IMR-90 (cell line): ENCODE results near the gene ZNF182. TPM values are rescaled to one million over a fixed set of nuclear protein-coding genes. Genes with fewer than 3 reads are reported as not detected.
"Not testable (repeated sequence)": the region's sequence is repeated elsewhere in the genome, so short reads cannot be mapped to it uniquely, and the experiment has no call there.

Source experiments
- ATAC-seq: fragments of 200-7000 bp; cut with Tn5 transposase; 2 replicates; pipeline ENCODE4 v1.9.1; 2020; ENCODE audit warnings: low read depth, mild to moderate bottlenecking, moderate library complexity
- BruUV-seq: library from RNA; stranded (reverse); fragments of 400-500 nt; replicated peaks from 2 replicates; lab custom pipeline; 2021; lab: Mats Ljungman, UMichigan
- CTCF ChIA-PET: fragments of 300-600 bp; formaldehyde crosslinking; extraction: SDS; loops from one replicate; lab custom pipeline; 2021; ENCODE audit warnings: antibody characterized with exemption; lab: Yijun Ruan, JAX
- POLR2A ChIA-PET: fragments of 300-600 bp; sonication (Branson Sonifier 250); formaldehyde crosslinking; loops from one replicate; lab custom pipeline; 2022; ENCODE audit warnings: antibody characterized with exemption; ENCODE audit not compliant: unreplicated experiment; lab: Charles Lee
- DNase-seq: peaks from one replicate; pipeline ENCODE4 v3.0.0; 2013
- H2AFZ ChIP-seq: replicated peaks from 2 replicates; pipeline ENCODE3; 2013; ENCODE audit warnings: low read length, mild to moderate bottlenecking; ENCODE audit not compliant: poor library complexity
- H2AK5ac ChIP-seq: 2 replicates; pipeline ENCODE4 v1.6.1; 2013; ENCODE audit warnings: low read depth, low read length, inconsistent platforms
- H2AK9ac ChIP-seq: replicated peaks from 2 replicates; pipeline ENCODE3; 2013; ENCODE audit warnings: mild to moderate bottlenecking, low read depth, low read length, moderate library complexity; ENCODE audit not compliant: poor library complexity
- H2BK120ac ChIP-seq: 2 replicates; pipeline ENCODE4 v1.6.1; 2013; ENCODE audit warnings: low read depth, low read length, inconsistent platforms
- H2BK15ac ChIP-seq: 3 replicates; pipeline ENCODE4 v1.6.1; 2013; ENCODE audit warnings: low read depth, low read length, inconsistent platforms
- H2BK20ac ChIP-seq: 2 replicates; pipeline ENCODE4 v1.6.1; 2013; ENCODE audit warnings: low read depth, mild to moderate bottlenecking, inconsistent platforms, low read length, moderate library complexity
- H2BK5ac ChIP-seq: 2 replicates; pipeline ENCODE4 v1.6.1; 2013; ENCODE audit warnings: mild to moderate bottlenecking, low read depth, low read length, inconsistent platforms; ENCODE audit not compliant: poor library complexity, severe bottlenecking
- H3K14ac ChIP-seq: replicated peaks from 2 replicates; pipeline ENCODE4 v1.6.1; 2013; ENCODE audit warnings: low read depth, low read length, inconsistent platforms
- H3K18ac ChIP-seq: 2 replicates; pipeline ENCODE4 v1.6.1; 2013; ENCODE audit warnings: low read depth, low read length, control low read depth
- H3K23ac ChIP-seq: 2 replicates; pipeline ENCODE4 v1.6.1; 2013; ENCODE audit warnings: low read depth, low read length, inconsistent platforms
- H3K27ac ChIP-seq: 2 replicates; pipeline ENCODE4 v1.5.1; 2013; ENCODE audit warnings: mild to moderate bottlenecking, control low read depth, low read length; ENCODE audit not compliant: insufficient read depth
- H3K27me3 ChIP-seq: 2 replicates; pipeline ENCODE4 v1.6.1; 2013; ENCODE audit warnings: low read length; ENCODE audit not compliant: control insufficient read depth, insufficient read depth
- H3K36me3 ChIP-seq: 2 replicates; pipeline ENCODE4 v1.6.1; 2013; ENCODE audit warnings: low read length, mixed read lengths; ENCODE audit not compliant: control insufficient read depth, insufficient read depth
- H3K4ac ChIP-seq: 2 replicates; pipeline ENCODE4 v1.6.1; 2013; ENCODE audit warnings: low read depth, low read length, inconsistent platforms
- H3K4me1 ChIP-seq: 2 replicates; pipeline ENCODE4 v1.6.1; 2013; ENCODE audit warnings: low read length, mixed read lengths; ENCODE audit not compliant: control insufficient read depth, insufficient read depth
- H3K4me2 ChIP-seq: 2 replicates; pipeline ENCODE4 v1.6.1; 2013; ENCODE audit warnings: low read depth, mild to moderate bottlenecking, control low read depth, low read length, moderate library complexity
- H3K4me3 ChIP-seq: 2 replicates; pipeline ENCODE4 v1.5.1; 2013; ENCODE audit warnings: low read depth, mild to moderate bottlenecking, control low read depth, low read length, moderate library complexity; ENCODE audit not compliant: insufficient read depth
- H3K56ac ChIP-seq: 2 replicates; pipeline ENCODE4 v1.6.1; 2013; ENCODE audit warnings: low read length, inconsistent platforms; ENCODE audit not compliant: insufficient read depth; ENCODE audit errors: extremely low read depth
- H3K79me1 ChIP-seq, 2 experiments: 2 replicates each; pipeline ENCODE4 v1.6.1; 2013; ENCODE audit warnings: low read length in 2 of 2, inconsistent platforms in 1 of 2, low read depth in 1 of 2
- H3K9ac ChIP-seq: 2 replicates; pipeline ENCODE4 v1.6.1; 2013; ENCODE audit warnings: low read depth, low read length, control low read depth
- H3K9me1 ChIP-seq: 2 replicates; pipeline ENCODE4 v1.6.1; 2013; ENCODE audit warnings: low read length, inconsistent platforms; ENCODE audit not compliant: insufficient read depth
- H3K9me3 ChIP-seq: 2 replicates; pipeline ENCODE4 v1.6.1; 2013; ENCODE audit warnings: low read length; ENCODE audit not compliant: control insufficient read depth, insufficient read depth
- H4K20me1 ChIP-seq: 2 replicates; pipeline ENCODE4 v1.6.1; 2013; ENCODE audit warnings: low read length, inconsistent platforms; ENCODE audit not compliant: insufficient read depth
- H4K5ac ChIP-seq: 2 replicates; pipeline ENCODE4 v1.6.1; 2013; ENCODE audit warnings: mild to moderate bottlenecking, low read depth, low read length, control low read depth
- H4K8ac ChIP-seq, 2 experiments: 2 replicates each; pipeline ENCODE4 v1.6.1; 2013; ENCODE audit warnings: low read depth in 2 of 2, low read length in 2 of 2, control low read depth in 1 of 2, inconsistent platforms in 1 of 2
- H4K91ac ChIP-seq: 2 replicates; pipeline ENCODE4 v1.6.1; 2013; ENCODE audit warnings: low read depth, low read length, inconsistent platforms; ENCODE audit not compliant: insufficient read depth
- CHD1 ChIP-seq: IDR thresholded peaks from 2 replicates; pipeline ENCODE4 v1.6.1; 2012; ENCODE audit warnings: low read depth, low read length, improper control_type of control experiment
- FOS ChIP-seq: fragments of 150-350 bp; IDR thresholded peaks from 2 replicates; pipeline ENCODE4 v1.6.1; 2016; ENCODE audit warnings: low read depth, low read length
- RCOR1 ChIP-seq: IDR thresholded peaks from 2 replicates; pipeline ENCODE4 v1.6.1; 2012; ENCODE audit warnings: mild to moderate bottlenecking, low read length, improper control_type of control experiment; ENCODE audit not compliant: insufficient replicate concordance
- WGBS, 2 experiments: methylation state at CpG; one replicate each; pipeline versions ENCODE4 v1.1.5 to v1.1.7; 2013; ENCODE audit warnings: missing lambda C conversion rate in 2 of 2; ENCODE audit not compliant: insufficient read length in 1 of 2; ENCODE audit errors: extremely low coverage in 2 of 2; 5-methylcytosine and 5-hydroxymethylcytosine counted together
- dilution Hi-C: fragments of 300-500 bp; cut with HindIII; formaldehyde crosslinking; loops from one replicate; pipeline ENCODE4 v1.14.3; 2018; ENCODE audit warnings: low sequenced_read_pairs; ENCODE audit not compliant: unreplicated experiment
- in situ Hi-C: fragments of 300-500 bp; cut with MboI; formaldehyde crosslinking; loops from 3 replicates; pipeline ENCODE4 v1.14.3; 2019; ENCODE audit warnings: low sequenced_read_pairs, inconsistent platforms, mixed read lengths
- intact Hi-C: fragments of 100-400 bp; cut with micrococcal nuclease; formaldehyde crosslinking; loops from 2 replicates; pipeline ENCODE4 v1.10.0; 2022
- polyA plus RNA-seq, 3 experiments: library from polyadenylated mRNA; depleted of rRNA; stranded (reverse); fragments of >200 nt; gene quantifications; 2 replicates each; pipeline ENCODE4 v1.2.3, GENCODE V29; 2012; ENCODE audit warnings: low replicate concordance in 1 of 3
- total RNA-seq: library from RNA; depleted of rRNA; stranded (reverse); fragments of >200 nt; gene quantifications from 2 replicates; pipeline ENCODE4 v1.2.3, GENCODE V29; 2012
- TF ChIP-seq, protein P1 (sequence below): fragments of 150-350 bp; IDR thresholded peaks from 2 replicates; pipeline ENCODE4 v1.6.1; 2017; ENCODE audit warnings: mild to moderate bottlenecking, antibody characterized with exemption, low read length, low read depth

ZNF182 gene
- total and polyA plus RNA-seq, 2 of the 4 experiments (the other 2 are of a cell fraction): 1.7 to 3.0 TPM

DNA sequence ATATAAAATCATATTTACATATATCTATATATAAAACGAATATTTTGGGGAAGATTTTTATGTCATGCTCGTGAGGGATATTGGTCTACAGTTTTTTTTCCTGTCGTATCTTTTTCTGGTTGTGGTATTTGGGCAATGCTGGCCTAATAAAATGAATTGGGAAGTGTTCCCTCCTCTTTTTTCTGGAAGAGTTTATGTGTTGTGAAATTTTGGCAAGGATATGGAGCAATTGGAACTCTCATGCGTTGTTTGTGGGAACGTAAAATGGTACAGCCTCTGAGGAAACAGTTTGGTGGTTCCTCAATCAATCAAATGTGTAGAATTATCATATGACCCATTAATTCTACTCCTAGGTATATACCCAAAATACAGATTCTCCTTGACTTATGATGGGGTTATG, 69.8 kb downstream of the ZNF182 start:
- Histone ChIP-seq H3K4me1 (no peaks in the 10 kb centered on the region), H3K36me3 (no peaks in the 10 kb centered on the region), H3K4me3 (no peak overlapping the region), H3K9me3 (no peaks in the 10 kb centered on the region), H4K8ac (no peak overlapping the region), H3K4me2 (no peak overlapping the region), H4K91ac (no peak overlapping the region), H2BK20ac (no peak overlapping the region), H3K14ac (no peak overlapping the region), H4K5ac (no peak overlapping the region), H2BK5ac (no peak overlapping the region), H3K23ac (no peak overlapping the region), H3K18ac (no peak overlapping the region), H3K9me1 (no peaks in the 10 kb centered on the region), H3K79me1 (no peaks in the 10 kb centered on the region), H4K20me1 (no peaks in the 10 kb centered on the region), H2AFZ (no peak overlapping the region), H2AK9ac (no peak overlapping the region), H3K4ac (no peak overlapping the region), H2BK15ac (no peak overlapping the region), H2AK5ac (no peak overlapping the region), H3K56ac (no peak overlapping the region), H2BK120ac (no peak overlapping the region), H3K27me3 (no peaks in the 10 kb centered on the region), H3K9ac (no peak overlapping the region), H3K27ac (no peak overlapping the region)
- no TSS peak for BruUV-seq
- TF ChIP-seq, protein P1, sequence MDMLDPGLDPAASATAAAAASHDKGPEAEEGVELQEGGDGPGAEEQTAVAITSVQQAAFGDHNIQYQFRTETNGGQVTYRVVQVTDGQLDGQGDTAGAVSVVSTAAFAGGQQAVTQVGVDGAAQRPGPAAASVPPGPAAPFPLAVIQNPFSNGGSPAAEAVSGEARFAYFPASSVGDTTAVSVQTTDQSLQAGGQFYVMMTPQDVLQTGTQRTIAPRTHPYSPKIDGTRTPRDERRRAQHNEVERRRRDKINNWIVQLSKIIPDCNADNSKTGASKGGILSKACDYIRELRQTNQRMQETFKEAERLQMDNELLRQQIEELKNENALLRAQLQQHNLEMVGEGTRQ: no peak
- TF ChIP-seq CHD1: no peak
- TF ChIP-seq FOS: no peak
- no peak for TF ChIP-seq RCOR1
- CTCF ChIA-PET: no interaction called here
- no peak for DNase-seq
- POLR2A ChIA-PET: no interaction called here
- intact Hi-C loops (no loop called here), in situ Hi-C loops (no loop called here), dilution Hi-C loops (no loop called here)
- no CpG with 5 or more reads among the region's 5 CpGs for WGBS, 2 experiments
- ATAC-seq: no peak

DNA sequence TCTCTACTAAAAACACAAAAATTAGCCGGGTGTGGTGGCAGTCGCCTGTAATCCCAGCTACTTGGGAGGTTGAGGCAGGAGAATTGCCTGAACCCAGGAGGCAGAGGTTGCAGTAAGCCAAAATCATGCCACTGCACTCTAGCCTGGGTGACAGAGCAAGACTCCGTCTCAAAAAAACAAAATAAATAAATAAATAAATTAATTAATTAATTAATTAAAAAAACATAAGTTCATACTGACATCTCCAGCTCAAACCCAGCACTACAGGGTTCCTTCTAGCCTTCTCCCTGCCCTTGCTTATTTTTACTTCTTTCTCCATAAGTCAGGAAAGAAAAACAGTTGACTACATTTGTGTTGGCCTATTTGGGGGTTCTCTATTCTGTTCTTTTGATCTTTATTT, 71.8 kb downstream of the ZNF182 start:
- in situ Hi-C loops, H3K9me1 ChIP-seq, H2AK9ac ChIP-seq, H2AFZ ChIP-seq, BruUV-seq, H2AK5ac ChIP-seq, dilution Hi-C loops, H3K4ac ChIP-seq, H2BK5ac ChIP-seq, H2BK15ac ChIP-seq, H2BK120ac ChIP-seq, H3K9ac ChIP-seq, H3K9me3 ChIP-seq, H4K20me1 ChIP-seq, H3K4me3 ChIP-seq, H3K23ac ChIP-seq, H3K56ac ChIP-seq, H3K79me1 ChIP-seq, intact Hi-C loops, H2BK20ac ChIP-seq, H4K91ac ChIP-seq, H4K5ac ChIP-seq, H3K4me1 ChIP-seq, H3K27ac ChIP-seq, H3K27me3 ChIP-seq, H3K18ac ChIP-seq, H3K36me3 ChIP-seq, H3K14ac ChIP-seq, ATAC-seq, H4K8ac ChIP-seq, H3K4me2 ChIP-seq, CTCF ChIA-PET, DNase-seq, POLR2A ChIA-PET: not testable (repeated sequence)
- WGBS, 2 experiments: no CpG with 5 or more reads among the region's 3 CpGs
